Measurements from ENCODE around the gene MAG. TPM values are rescaled to one million over a fixed set of nuclear protein-coding genes. Genes with fewer than 3 reads are reported as not detected.

Gene MAG
- under 1 TPM; 0.20 to 0.29 TPM for total RNA-seq

GRCh38 chr19:35291916-35292315 lies at the start of gene MAG:
Gene MAG (plus strand): TSS chr19:35292161. CDS start chr19:35295409, 3,248 bp downstream.
- Mint-ChIP-seq H3K27me3 (no peaks in the 10 kb centered on the region), H3K27ac (no peak within 1 kb of the TSS), H3K9me3 (no peaks in the 10 kb centered on the region), H3K36me3 (no peaks in the 10 kb centered on the region), H3K4me3 (no peak within 1 kb of the TSS), H3K4me1 (no peaks in the 10 kb centered on the region)
- no peak for DNase-seq

- Mint-ChIP-seq H3K9me3 (peaks cover 25% of the 10 kb centered on the region), H3K36me3 (peaks cover 32% of the 10 kb centered on the region), H3K27ac (no peak overlapping the region), H3K4me1 (peaks cover 33% of the 10 kb centered on the region), H3K4me3 (no peak overlapping the region), H3K27me3 (no peaks in the 10 kb centered on the region)
- no peak for DNase-seq
Measured at GRCh38 chr19:35246466-35247092, 45.4 kb upstream of the MAG start.

- Mint-ChIP-seq H3K27ac (peak overlapping the region; percentile 93), H3K9me3 (peaks cover 21% of the 10 kb centered on the region), H3K4me1 (peaks cover 33% of the 10 kb centered on the region), H3K36me3 (peaks cover 30% of the 10 kb centered on the region), H3K4me3 (peak overlapping the region; percentile 95), H3K27me3 (no peaks in the 10 kb centered on the region)
- DNase-seq, result peak; percentile 71
Measured at GRCh38 chr19:35247526-35248309, 44.2 kb upstream of the MAG start.

GRCh38 chr19:35248310-35249145 lies 43.4 kb upstream of the MAG start, which contains the start of gene LSR:
Gene LSR (plus strand): TSS chr19:35249002. CDS start chr19:35249023, 21 bp downstream.
- H3K4me3 Mint-ChIP-seq, result peak within 1 kb of the TSS; percentile 95
- peaks cover 30% of the 10 kb centered on the region for H3K36me3 Mint-ChIP-seq
- peak; percentile 84 for DNase-seq
- no peaks in the 10 kb centered on the region for H3K27me3 Mint-ChIP-seq
- peaks cover 35% of the 10 kb centered on the region for H3K4me1 Mint-ChIP-seq
- peaks cover 19% of the 10 kb centered on the region for H3K9me3 Mint-ChIP-seq
- H3K27ac Mint-ChIP-seq, result peak within 1 kb of the TSS; percentile 93

- H3K4me3 Mint-ChIP-seq, result peak overlapping the region; percentile 95
- H3K9me3 Mint-ChIP-seq, result peaks cover 14% of the 10 kb centered on the region
- H3K27ac Mint-ChIP-seq, result peak overlapping the region; percentile 93
- no peak for DNase-seq
- no peaks in the 10 kb centered on the region for H3K27me3 Mint-ChIP-seq
- peaks cover 26% of the 10 kb centered on the region for H3K36me3 Mint-ChIP-seq
- peaks cover 35% of the 10 kb centered on the region for H3K4me1 Mint-ChIP-seq
Measured at GRCh38 chr19:35249146-35249847, 42.7 kb upstream of the MAG start.

GRCh38 chr19:35249848-35250711 lies 41.9 kb upstream of the MAG start:
- H3K27me3 Mint-ChIP-seq, result no peaks in the 10 kb centered on the region
- no peak for DNase-seq
- peaks cover 6% of the 10 kb centered on the region for H3K9me3 Mint-ChIP-seq
- H3K4me1 Mint-ChIP-seq, result peaks cover 37% of the 10 kb centered on the region
- peaks cover 29% of the 10 kb centered on the region for H3K36me3 Mint-ChIP-seq
- H3K4me3 Mint-ChIP-seq, result peak overlapping the region; percentile 95
- peak overlapping the region; percentile 93 for H3K27ac Mint-ChIP-seq

- peaks cover 39% of the 10 kb centered on the region for H3K4me1 Mint-ChIP-seq
- DNase-seq, result no peak
- no peaks in the 10 kb centered on the region for H3K27me3 Mint-ChIP-seq
- H3K4me3 Mint-ChIP-seq, result no peak overlapping the region
- peaks cover 33% of the 10 kb centered on the region for H3K36me3 Mint-ChIP-seq
- peaks cover under 1% of the 10 kb centered on the region for H3K9me3 Mint-ChIP-seq
- no peak overlapping the region for H3K27ac Mint-ChIP-seq
Measured at GRCh38 chr19:35251456-35251855, 40.5 kb upstream of the MAG start.

- no peaks in the 10 kb centered on the region for H3K27me3 Mint-ChIP-seq
- no peak for DNase-seq
- H3K9me3 Mint-ChIP-seq, result no peaks in the 10 kb centered on the region
- no peak overlapping the region for H3K27ac Mint-ChIP-seq
- peaks cover 42% of the 10 kb centered on the region for H3K4me1 Mint-ChIP-seq
- H3K4me3 Mint-ChIP-seq, result no peak overlapping the region
- H3K36me3 Mint-ChIP-seq, result peaks cover 33% of the 10 kb centered on the region
Measured at GRCh38 chr19:35253316-35254286, 38.4 kb upstream of the MAG start.

GRCh38 chr19:35254341-35255297 lies 37.3 kb upstream of the MAG start:
- Mint-ChIP-seq H3K27ac (no peak overlapping the region), H3K27me3 (no peaks in the 10 kb centered on the region), H3K4me3 (no peak overlapping the region), H3K9me3 (no peaks in the 10 kb centered on the region), H3K4me1 (peaks cover 34% of the 10 kb centered on the region), H3K36me3 (peaks cover 25% of the 10 kb centered on the region)
- DNase-seq, result no peak

GRCh38 chr19:35256566-35256965 lies 35.4 kb upstream of the MAG start:
- Mint-ChIP-seq H3K27ac (no peak overlapping the region), H3K36me3 (peaks cover 14% of the 10 kb centered on the region), H3K9me3 (no peaks in the 10 kb centered on the region), H3K27me3 (no peaks in the 10 kb centered on the region), H3K4me3 (no peak overlapping the region), H3K4me1 (peaks cover 29% of the 10 kb centered on the region)
- DNase-seq, result no peak

GRCh38 chr19:35257113-35257461 lies 34.9 kb upstream of the MAG start:
- no peak overlapping the region for H3K4me3 Mint-ChIP-seq
- H3K9me3 Mint-ChIP-seq, result no peaks in the 10 kb centered on the region
- no peak overlapping the region for H3K27ac Mint-ChIP-seq
- peaks cover 13% of the 10 kb centered on the region for H3K36me3 Mint-ChIP-seq
- peaks cover 29% of the 10 kb centered on the region for H3K4me1 Mint-ChIP-seq
- DNase-seq, result no peak
- H3K27me3 Mint-ChIP-seq, result no peaks in the 10 kb centered on the region

- Mint-ChIP-seq H3K9me3 (no peaks in the 10 kb centered on the region), H3K36me3 (no peaks in the 10 kb centered on the region), H3K27me3 (no peaks in the 10 kb centered on the region), H3K4me3 (no peak overlapping the region), H3K27ac (peak overlapping the region; percentile 40), H3K4me1 (peaks cover 36% of the 10 kb centered on the region)
- no peak for DNase-seq
Measured at GRCh38 chr19:35260694-35261304, 31.2 kb upstream of the MAG start.

Data from activated naive CD8-positive, alpha-beta T cell treated with anti-CD3 and anti-CD28 coated beads for 36 hours (primary cell).